ENCODE results near the gene NDUFS4. TPM values are rescaled to one million over a fixed set of nuclear protein-coding genes. Genes with fewer than 3 reads are reported as not detected.

NDUFS4 gene
- total and polyA plus RNA-seq, 2 of the 4 experiments (the other 2 are of a cell fraction), result 34.2 to 70.1 TPM

- no peak for ATAC-seq (ENCODE audit: low read depth)
- Histone ChIP-seq H3K14ac (replicated peaks; ENCODE audit: low read depth, low read length) (no peak overlapping the region), H3K36me3 (ENCODE audit: control insufficient read depth, insufficient read depth, low read length) (no peaks in the 10 kb centered on the region; the same call in 1 of the 2 replicates), H3K9me3 (ENCODE audit: control insufficient read depth, insufficient read depth, low read length) (no peaks in the 10 kb centered on the region), H2AK5ac (ENCODE audit: low read depth, low read length) (no peak overlapping the region), H3K9ac (ENCODE audit: low read depth, low read length) (no peak overlapping the region), H2BK120ac (ENCODE audit: low read depth, low read length) (no peak overlapping the region), H4K20me1 (ENCODE audit: insufficient read depth, low read length) (peaks cover 40% of the 10 kb centered on the region), H3K18ac (ENCODE audit: low read depth, low read length) (no peak overlapping the region), H4K91ac (ENCODE audit: insufficient read depth, low read depth, low read length) (no peak overlapping the region), H3K27ac (ENCODE audit: insufficient read depth, low read length) (no peak overlapping the region), H3K4me3 (ENCODE audit: insufficient read depth, low read depth, low read length) (no peak overlapping the region), H3K4me2 (ENCODE audit: low read depth, low read length) (no peak overlapping the region), H3K4ac (ENCODE audit: low read depth, low read length) (no peak overlapping the region), H3K27me3 (ENCODE audit: control insufficient read depth, insufficient read depth, low read length) (no peaks in the 10 kb centered on the region), H2BK15ac (ENCODE audit: low read depth, low read length) (no peak overlapping the region), H3K4me1 (ENCODE audit: control insufficient read depth, insufficient read depth, low read length) (peaks cover 2% of the 10 kb centered on the region; the same call in 1 of the 2 replicates), H2AFZ (replicated peaks; ENCODE audit: low read length, poor library complexity) (no peak overlapping the region), H3K23ac (ENCODE audit: low read depth, low read length) (no peak overlapping the region), H3K79me1 (ENCODE audit: low read depth in 1 of 2, low read length in 2 of 2) (peaks cover 17 to 56% of the 10 kb centered on the region in 2 experiments; a peak in 3 of 4 replicates), H4K5ac (ENCODE audit: low read depth, low read length) (no peak overlapping the region), H4K8ac (ENCODE audit: low read depth in 2 of 2, low read length in 2 of 2) (no peak overlapping the region), H3K56ac (ENCODE audit: extremely low read depth, insufficient read depth, low read length) (no peak overlapping the region), H2BK20ac (ENCODE audit: low read depth, low read length) (no peak overlapping the region), H2BK5ac (ENCODE audit: low read depth, low read length, poor library complexity, severe bottlenecking) (no peak overlapping the region), H2AK9ac (replicated peaks; ENCODE audit: low read depth, low read length, poor library complexity) (no peak overlapping the region), H3K9me1 (ENCODE audit: insufficient read depth, low read length) (no peaks in the 10 kb centered on the region)
- TF ChIP-seq USF2 (IDR thresholded peaks at IDR 0.05; ENCODE audit: low read depth, low read length) (no peak), RCOR1 (IDR thresholded peaks at IDR 0.05; ENCODE audit: insufficient replicate concordance, low read length) (no peak), NFE2L2 (IDR thresholded peaks at IDR 0.05; ENCODE audit: low read depth, low read length) (no peak), CHD1 (IDR thresholded peaks at IDR 0.05; ENCODE audit: low read depth, low read length) (no peak), RAD21 (IDR thresholded peaks at IDR 0.05; ENCODE audit: low read length) (no peak), MAZ (IDR thresholded peaks at IDR 0.05; ENCODE audit: borderline replicate concordance, low read depth, low read length) (no peak), CTCF (conservative IDR thresholded peaks at IDR 0.05; ENCODE audit: low read depth, low read length) (no peak)
- ChIA-PET POLR2A (ENCODE audit: unreplicated experiment) (no interaction called here), CTCF (interaction anchor here (0.6 kb wide), 1 partner anchor 8 kb away, joined by 3 read pairs; no protein-coding TSS in a partner anchor)
- DNase-seq, result no peak
- in situ Hi-C loops (cut with MboI; ENCODE audit: low sequenced_read_pairs), result no loop called here
- intact Hi-C loops (cut with micrococcal nuclease), result no loop called here
- WGBS, 2 experiments (ENCODE audit: extremely low coverage in 2 of 2, insufficient read length in 1 of 2), result no CpG with 5 or more reads among the region's 1 CpG
- BruUV-seq (replicated peaks), result no TSS peak
- dilution Hi-C loops (cut with HindIII; ENCODE audit: low sequenced_read_pairs, unreplicated experiment), result no loop called here
Observed at GRCh38 chr5:53571403-53571802, 11.0 kb downstream of the NDUFS4 start.
